IMR-90 (cell line): ENCODE data around the gene ZFHX3. TPM values are rescaled to one million over a fixed set of nuclear protein-coding genes. Genes with fewer than 3 reads are reported as not detected.

ENCODE experiments used
- CTCF ChIP-seq: conservative IDR thresholded peaks from 2 replicates; pipeline ENCODE4 v1.5.1; 2012; ENCODE audit warnings: mild to moderate bottlenecking, low read depth, low read length, improper control_type of control experiment
- POLR2A ChIP-seq: IDR thresholded peaks from 2 replicates; pipeline ENCODE4 v1.6.1; 2012; ENCODE audit warnings: mild to moderate bottlenecking, low read depth, low read length
- polyA plus RNA-seq, 3 experiments: library from polyadenylated mRNA; depleted of rRNA; stranded (reverse); fragments of >200 nt; gene quantifications; 2 replicates each; pipeline ENCODE4 v1.2.3, GENCODE V29; 2012; ENCODE audit warnings: low replicate concordance in 1 of 3
- total RNA-seq: library from RNA; depleted of rRNA; stranded (reverse); fragments of >200 nt; gene quantifications from 2 replicates; pipeline ENCODE4 v1.2.3, GENCODE V29; 2012

The ZFHX3 gene
- total and polyA plus RNA-seq, 2 of the 4 experiments (the other 2 are of a cell fraction): 1.4 to 1.7 TPM

GRCh38 chr16:72848759-72849664, 198.9 kb downstream of the ZFHX3 start (continued):
- TF ChIP-seq CTCF (no peak), POLR2A (no peak)
